K562 (cell line): ENCODE data around the gene ZNF322. TPM values are rescaled to one million over a fixed set of nuclear protein-coding genes. Genes with fewer than 3 reads are reported as not detected.

ENCODE experiments used
- BRD9 ChIP-seq: fragments of 450-650 bp; IDR thresholded peaks from 2 replicates; pipeline ENCODE4 v1.6.1; 2018; ENCODE audit warnings: low read depth; ENCODE audit not compliant: partially characterized antibody
- CBX5 ChIP-seq: IDR thresholded peaks from 2 replicates; pipeline ENCODE4 v1.6.1; 2014; ENCODE audit warnings: low read depth, borderline replicate concordance
- GABPB2 ChIP-seq: fragments of 250-450 bp; sonication (Bioruptor Pico); conservative IDR thresholded peaks from 2 replicates; pipeline ENCODE4 v1.5.1; 2021; ENCODE audit warnings: mild to moderate bottlenecking
- HDAC8 ChIP-seq: fragments of 450-650 bp; IDR thresholded peaks from 2 replicates; pipeline ENCODE4 v1.6.1; 2016; ENCODE audit warnings: mild to moderate bottlenecking, missing genetic modification characterization, moderate library complexity, missing compliant biosample characterization
- MECOM ChIP-seq: fragments of 250-450 bp; sonication (Bioruptor Pico); IDR thresholded peaks from 2 replicates; pipeline ENCODE4 v1.8.0; 2022; ENCODE audit warnings: inconsistent platforms
- MXI1 ChIP-seq: IDR thresholded peaks from 2 replicates; pipeline ENCODE4 v1.6.1; 2011; ENCODE audit warnings: low read depth, mild to moderate bottlenecking, improper control_type of control experiment, low read length
- SMARCC2 ChIP-seq: fragments of 450-650 bp; IDR thresholded peaks from 2 replicates; pipeline ENCODE4 v1.6.1; 2017; ENCODE audit warnings: antibody characterized with exemption, moderate library complexity, mild to moderate bottlenecking, low read depth
- TBP ChIP-seq: optimal IDR thresholded peaks from 2 replicates; pipeline ENCODE3; 2011; ENCODE audit warnings: low read depth, low read length, improper control_type of control experiment
- U2AF1 ChIP-seq: fragments of 200-400 bp; formaldehyde crosslinking; optimal IDR thresholded peaks from 2 replicates; pipeline ENCODE3; 2017; ENCODE audit warnings: mild to moderate bottlenecking, low read depth, low read length, moderate library complexity
- ZNF3 ChIP-seq: fragments of 250-450 bp; sonication (Bioruptor Pico); IDR thresholded peaks from 2 replicates; pipeline ENCODE4 v1.5.0; 2021; ENCODE audit warnings: mild to moderate bottlenecking, moderate library complexity
- ZNF668 ChIP-seq: fragments of 250-450 bp; sonication (Bioruptor Pico); IDR thresholded peaks from 2 replicates; pipeline ENCODE4 v1.8.0; 2022; ENCODE audit warnings: mild to moderate bottlenecking, inconsistent platforms
- ZNF707 ChIP-seq: fragments of 250-450 bp; sonication (Bioruptor Pico); conservative IDR thresholded peaks from 2 replicates; pipeline ENCODE4 v1.8.0; 2022; ENCODE audit warnings: inconsistent platforms, mild to moderate bottlenecking, moderate library complexity
- ZNF717 ChIP-seq: fragments of 250-450 bp; sonication (Bioruptor Pico); IDR thresholded peaks from 2 replicates; pipeline ENCODE4 v1.5.0; 2021
- ZNF764 ChIP-seq: fragments of 250-450 bp; sonication (Bioruptor Pico); IDR thresholded peaks from 2 replicates; pipeline ENCODE4 v1.4.0; 2020; ENCODE audit warnings: low read depth, mild to moderate bottlenecking, moderate library complexity
- ZNF77 ChIP-seq: fragments of 250-450 bp; sonication (Bioruptor Pico); IDR thresholded peaks from 2 replicates; pipeline ENCODE4 v1.5.0; 2020
- polyA plus RNA-seq, 8 experiments: library from polyadenylated mRNA; depleted of rRNA in 4 of 8; stranded (reverse) in 5 of 8; unstranded in 3 of 8; fragments of >200 nt; fragmentation: Nextera tagmentation in 2 of 8; fragmentation: Illumina TruSeq in 1 of 8; extraction: Ambion mirVana in 2 of 8; extraction: Trizol in 1 of 8; gene quantifications; 2 replicates each; pipeline versions ENCODE4 v1.2.1 to v1.2.3, GENCODE V29; 2011 to 2014; ENCODE audit warnings: inconsistent platforms in 1 of 8, missing spikeins in 1 of 8
- total RNA-seq, 7 experiments: library from RNA; depleted of rRNA in 6 of 7; stranded (reverse); fragments of >200 nt in 6 of 7; fragmentation: Illumina TruSeq in 2 of 7; extraction: Trizol in 2 of 7; gene quantifications; 2 replicates each; pipeline versions ENCODE4 v1.2.1 to v1.2.3, GENCODE V29; 2011 to 2021; ENCODE audit warnings: low replicate concordance in 1 of 7
- TF ChIP-seq, protein P1 (sequence below): fragments of 450-650 bp; IDR thresholded peaks from 2 replicates; pipeline ENCODE4 v1.6.1; 2016; ENCODE audit warnings: borderline replicate concordance
- TF ChIP-seq, protein P2 (sequence below): fragments of 250-450 bp; sonication (Bioruptor Pico); IDR thresholded peaks from 2 replicates; pipeline ENCODE4 v1.5.0; 2020; ENCODE audit warnings: mild to moderate bottlenecking
- TF ChIP-seq, protein P3 (sequence below): IDR thresholded peaks from 2 replicates; pipeline ENCODE4 v1.6.1; 2012; ENCODE audit warnings: low read depth, low read length, improper control_type of control experiment, borderline replicate concordance
- TF ChIP-seq, protein P4 (sequence below), 2 experiments: fragments of 250-450 bp in 1 of 2; fragments of 450-650 bp in 1 of 2; sonication (Bioruptor Pico) in 1 of 2; IDR thresholded peaks; 2 replicates each; pipeline versions ENCODE4 v1.6.1 to v1.8.0; 2016 to 2021; ENCODE audit warnings: mild to moderate bottlenecking in 2 of 2, moderate library complexity in 2 of 2, missing compliant biosample characterization in 1 of 2, missing genetic modification characterization in 1 of 2
- TF ChIP-seq, protein P5 (sequence below): fragments of 450-650 bp; conservative IDR thresholded peaks from 2 replicates; pipeline ENCODE4 v1.6.1; 2016; ENCODE audit warnings: missing genetic modification characterization, low read depth, mild to moderate bottlenecking, control low read depth, missing compliant biosample characterization

The ZNF322 gene
- total and polyA plus RNA-seq, 9 of the 15 experiments (the other 6 are each of a cell fraction or from before 2014, with no cell fraction given): 4.7 to 31.2 (median 18.7) TPM

DNA sequence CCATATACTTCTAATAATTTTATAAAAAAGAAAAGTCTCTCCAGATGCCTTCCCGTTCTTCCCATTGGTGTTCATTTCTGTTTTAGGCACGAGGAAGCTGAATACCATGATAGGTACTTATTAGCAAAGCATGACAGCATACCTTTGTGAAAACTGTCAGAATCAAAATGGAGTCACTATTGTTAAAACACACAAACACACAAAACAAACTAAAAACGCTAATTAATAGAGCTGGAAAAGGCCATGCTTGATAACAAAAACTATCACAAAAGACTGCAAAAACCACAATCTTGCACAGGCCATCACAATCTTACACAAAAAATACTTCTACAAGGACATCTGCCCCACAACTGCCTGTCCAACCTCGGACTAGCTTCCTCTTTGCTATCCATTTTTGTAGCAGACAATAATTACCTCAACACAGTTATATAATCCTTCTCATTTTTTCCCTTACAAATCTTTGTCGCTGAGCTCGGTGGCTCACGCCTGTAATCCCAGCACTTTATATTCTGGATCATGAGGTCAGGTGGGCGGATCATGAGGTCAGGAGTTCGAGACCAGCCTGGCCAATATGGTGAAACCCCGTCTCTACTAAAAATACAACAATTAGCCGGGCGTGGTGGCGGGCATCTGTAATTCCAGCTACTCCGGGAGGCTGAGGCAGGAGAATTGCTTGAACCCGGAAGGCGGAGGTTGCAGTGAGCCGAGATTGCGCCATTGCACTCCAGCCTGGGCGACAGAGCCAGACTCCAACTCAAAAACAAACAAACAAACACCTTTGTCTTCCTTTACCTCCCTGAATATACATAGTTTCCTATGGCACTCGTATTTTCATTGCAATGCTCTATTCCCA, 66.0 kb downstream of the ZNF322 start (continued):
- peak; percentile 73; the same call in 1 of the 2 replicates for TF ChIP-seq HDAC8 (tag)
- TF ChIP-seq ZNF717 (CRISPR knock-in tag): peak; percentile 84; the same call in 1 of the 2 replicates
- peak; percentile 27 for TF ChIP-seq BRD9
- TF ChIP-seq, protein P1, sequence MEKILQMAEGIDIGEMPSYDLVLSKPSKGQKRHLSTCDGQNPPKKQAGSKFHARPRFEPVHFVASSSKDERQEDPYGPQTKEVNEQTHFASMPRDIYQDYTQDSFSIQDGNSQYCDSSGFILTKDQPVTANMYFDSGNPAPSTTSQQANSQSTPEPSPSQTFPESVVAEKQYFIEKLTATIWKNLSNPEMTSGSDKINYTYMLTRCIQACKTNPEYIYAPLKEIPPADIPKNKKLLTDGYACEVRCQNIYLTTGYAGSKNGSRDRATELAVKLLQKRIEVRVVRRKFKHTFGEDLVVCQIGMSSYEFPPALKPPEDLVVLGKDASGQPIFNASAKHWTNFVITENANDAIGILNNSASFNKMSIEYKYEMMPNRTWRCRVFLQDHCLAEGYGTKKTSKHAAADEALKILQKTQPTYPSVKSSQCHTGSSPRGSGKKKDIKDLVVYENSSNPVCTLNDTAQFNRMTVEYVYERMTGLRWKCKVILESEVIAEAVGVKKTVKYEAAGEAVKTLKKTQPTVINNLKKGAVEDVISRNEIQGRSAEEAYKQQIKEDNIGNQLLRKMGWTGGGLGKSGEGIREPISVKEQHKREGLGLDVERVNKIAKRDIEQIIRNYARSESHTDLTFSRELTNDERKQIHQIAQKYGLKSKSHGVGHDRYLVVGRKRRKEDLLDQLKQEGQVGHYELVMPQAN: peak; percentile 60; the same call in 1 of the 2 replicates
- 0 out of 2 replicates have a peak, but pooled peaks have one; percentile 16 for TF ChIP-seq ZNF707 (CRISPR knock-in tag)
- TF ChIP-seq, protein P2, sequence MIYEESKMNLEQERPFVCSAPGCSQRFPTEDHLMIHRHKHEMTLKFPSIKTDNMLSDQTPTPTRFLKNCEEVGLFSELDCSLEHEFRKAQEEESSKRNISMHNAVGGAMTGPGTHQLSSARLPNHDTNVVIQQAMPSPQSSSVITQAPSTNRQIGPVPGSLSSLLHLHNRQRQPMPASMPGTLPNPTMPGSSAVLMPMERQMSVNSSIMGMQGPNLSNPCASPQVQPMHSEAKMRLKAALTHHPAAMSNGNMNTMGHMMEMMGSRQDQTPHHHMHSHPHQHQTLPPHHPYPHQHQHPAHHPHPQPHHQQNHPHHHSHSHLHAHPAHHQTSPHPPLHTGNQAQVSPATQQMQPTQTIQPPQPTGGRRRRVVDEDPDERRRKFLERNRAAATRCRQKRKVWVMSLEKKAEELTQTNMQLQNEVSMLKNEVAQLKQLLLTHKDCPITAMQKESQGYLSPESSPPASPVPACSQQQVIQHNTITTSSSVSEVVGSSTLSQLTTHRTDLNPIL (CRISPR knock-in tag): 0 out of 2 replicates have a peak, but pooled peaks have one; percentile 79
- TF ChIP-seq ZNF764 (CRISPR knock-in tag): no peak
- TF ChIP-seq TBP: peak; percentile 56
- no peak for TF ChIP-seq GABPB2 (CRISPR knock-in tag)
- peak; percentile 72 for TF ChIP-seq MECOM (CRISPR knock-in tag)
- TF ChIP-seq, protein P3, sequence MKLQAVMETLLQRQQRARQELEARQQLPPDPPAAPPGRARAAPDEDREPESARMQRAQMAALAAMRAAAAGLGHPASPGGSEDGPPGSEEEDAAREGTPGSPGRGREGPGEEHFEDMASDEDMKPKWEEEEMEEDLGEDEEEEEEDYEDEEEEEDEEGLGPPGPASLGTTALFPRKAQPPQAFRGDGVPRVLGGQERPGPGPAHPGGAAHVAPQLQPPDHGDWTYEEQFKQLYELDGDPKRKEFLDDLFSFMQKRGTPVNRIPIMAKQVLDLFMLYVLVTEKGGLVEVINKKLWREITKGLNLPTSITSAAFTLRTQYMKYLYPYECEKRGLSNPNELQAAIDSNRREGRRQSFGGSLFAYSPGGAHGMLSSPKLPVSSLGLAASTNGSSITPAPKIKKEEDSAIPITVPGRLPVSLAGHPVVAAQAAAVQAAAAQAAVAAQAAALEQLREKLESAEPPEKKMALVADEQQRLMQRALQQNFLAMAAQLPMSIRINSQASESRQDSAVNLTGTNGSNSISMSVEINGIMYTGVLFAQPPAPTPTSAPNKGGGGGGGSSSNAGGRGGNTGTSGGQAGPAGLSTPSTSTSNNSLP: no peak
- TF ChIP-seq, protein P4, sequence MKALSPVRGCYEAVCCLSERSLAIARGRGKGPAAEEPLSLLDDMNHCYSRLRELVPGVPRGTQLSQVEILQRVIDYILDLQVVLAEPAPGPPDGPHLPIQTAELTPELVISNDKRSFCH (CRISPR knock-in tag; IDR thresholded peaks at IDR 0.05): peak; percentile 70; the same call in 1 of the 2 replicates
- TF ChIP-seq, protein P4 (tag; IDR thresholded peaks at IDR 0.05): peak; percentile 88
- no peak for TF ChIP-seq SMARCC2
- TF ChIP-seq MXI1: no peak
- no peak for TF ChIP-seq CBX5
- TF ChIP-seq, protein P5, sequence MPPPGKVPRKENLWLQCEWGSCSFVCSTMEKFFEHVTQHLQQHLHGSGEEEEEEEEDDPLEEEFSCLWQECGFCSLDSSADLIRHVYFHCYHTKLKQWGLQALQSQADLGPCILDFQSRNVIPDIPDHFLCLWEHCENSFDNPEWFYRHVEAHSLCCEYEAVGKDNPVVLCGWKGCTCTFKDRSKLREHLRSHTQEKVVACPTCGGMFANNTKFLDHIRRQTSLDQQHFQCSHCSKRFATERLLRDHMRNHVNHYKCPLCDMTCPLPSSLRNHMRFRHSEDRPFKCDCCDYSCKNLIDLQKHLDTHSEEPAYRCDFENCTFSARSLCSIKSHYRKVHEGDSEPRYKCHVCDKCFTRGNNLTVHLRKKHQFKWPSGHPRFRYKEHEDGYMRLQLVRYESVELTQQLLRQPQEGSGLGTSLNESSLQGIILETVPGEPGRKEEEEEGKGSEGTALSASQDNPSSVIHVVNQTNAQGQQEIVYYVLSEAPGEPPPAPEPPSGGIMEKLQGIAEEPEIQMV: peak; percentile 81
- TF ChIP-seq ZNF77: no peak
- TF ChIP-seq ZNF668 (CRISPR knock-in tag): peak; percentile 82
- TF ChIP-seq U2AF1: no peak
- no peak for TF ChIP-seq ZNF3 (CRISPR knock-in tag)
